ENCODE measurements around the gene MEGF6. TPM values are rescaled to one million over a fixed set of nuclear protein-coding genes. Genes with fewer than 3 reads are reported as not detected.

The MEGF6 gene
- polyA plus RNA-seq, 3 donors = 6.6 to 16.3 (median 11.7) TPM

DNA sequence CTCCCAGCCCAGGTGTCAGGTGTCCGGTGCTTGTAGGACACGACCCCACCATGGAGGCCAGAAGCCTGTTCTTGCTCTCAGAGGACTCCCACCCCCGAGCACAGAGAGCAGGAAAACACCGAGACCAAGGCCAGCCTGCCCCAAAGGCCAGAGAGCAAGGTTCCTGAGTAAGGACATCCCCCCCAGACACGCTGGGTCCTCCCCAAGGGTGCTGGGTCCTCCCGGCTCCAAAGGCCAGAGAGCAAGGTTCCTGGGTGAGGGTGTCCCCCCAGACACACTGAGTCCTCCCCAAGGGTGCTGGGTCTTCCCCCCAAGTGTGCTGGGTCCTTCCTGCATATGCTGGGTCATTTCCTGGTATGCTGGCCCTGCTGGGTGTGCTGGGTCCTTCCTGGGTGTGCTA is 40.0 kb downstream of the MEGF6 start:
- WGBS, 3 donors = 76 to 90% (median 82%) methylated on average over 6 of the region's 6 CpGs
- H3K27ac ChIP-seq (ENCODE audit: low read depth, low read length) = no peak overlapping the region

DNA sequence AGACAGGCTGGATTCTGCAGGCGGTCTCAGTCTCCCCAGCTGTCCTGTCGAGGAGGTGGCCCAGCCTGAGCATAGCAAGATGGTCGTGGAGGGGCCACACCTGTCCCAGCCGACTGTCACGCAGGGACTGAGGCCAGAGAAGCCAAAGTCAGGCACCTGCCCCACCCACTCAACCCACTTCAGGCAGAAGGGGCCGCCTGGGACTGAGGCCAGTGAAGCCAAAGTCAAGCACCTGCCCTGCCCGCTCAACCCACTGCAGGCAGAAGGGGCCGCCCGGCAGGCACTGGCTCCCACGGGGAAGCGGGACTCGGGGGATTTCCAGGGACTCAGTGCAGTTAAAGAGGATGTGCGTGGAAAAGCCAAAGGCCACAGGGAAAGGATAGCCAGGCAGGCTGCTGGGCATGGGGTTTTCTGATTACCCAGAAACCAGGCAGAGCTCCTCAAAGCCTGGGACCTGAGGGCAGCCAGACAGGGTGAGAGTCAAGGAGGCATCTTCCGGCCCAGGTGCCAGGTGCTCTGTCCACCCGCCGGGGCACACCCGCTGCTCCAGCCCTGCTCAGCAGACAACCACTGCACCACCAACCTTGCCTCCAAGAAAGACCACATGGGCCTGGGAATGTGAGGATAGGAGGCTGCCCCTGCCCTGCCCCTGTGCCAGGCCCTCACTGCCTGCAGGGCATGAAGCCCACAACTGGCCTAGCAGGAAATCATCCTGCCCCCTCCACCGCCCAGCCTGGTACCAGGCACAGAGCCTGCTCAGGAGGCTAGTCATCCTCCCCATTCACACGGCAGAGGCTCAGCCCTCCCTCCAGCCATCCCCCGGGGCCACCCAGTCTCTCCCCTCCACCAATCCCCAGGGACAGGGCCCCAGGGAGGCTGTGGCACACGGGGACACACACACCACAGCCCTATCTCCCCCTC is 41.0 kb downstream of the MEGF6 start:
- 73 to 82% (median 82%) methylated on average over 21 of the region's 21 CpGs for WGBS, 3 donors
- no peak overlapping the region for H3K27ac ChIP-seq (ENCODE audit: low read depth, low read length)

DNA sequence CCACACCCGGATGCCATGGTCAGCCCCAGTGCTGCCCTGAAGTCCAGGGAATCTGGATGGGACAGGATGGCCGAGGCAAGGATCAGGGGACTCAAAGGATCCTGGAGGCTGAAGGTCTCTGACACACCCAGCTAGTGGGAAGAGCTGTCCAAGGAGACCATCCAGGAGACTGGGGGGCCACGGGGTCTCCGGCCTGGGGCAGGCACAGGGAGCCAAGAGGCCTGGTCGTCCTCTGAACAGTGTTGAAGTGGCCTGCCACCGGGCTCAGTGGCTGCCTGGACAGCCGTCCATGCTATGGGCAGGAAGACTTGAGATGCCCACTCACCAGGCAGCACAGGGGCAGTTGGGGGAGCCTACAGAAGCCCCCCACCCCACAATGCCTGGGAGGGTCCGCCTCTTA is 41.9 kb downstream of the MEGF6 start:
- 91 to 94% (median 92%) methylated on average over 8 of the region's 8 CpGs for WGBS, 3 donors
- no peak overlapping the region for H3K27ac ChIP-seq (ENCODE audit: low read depth, low read length)

DNA sequence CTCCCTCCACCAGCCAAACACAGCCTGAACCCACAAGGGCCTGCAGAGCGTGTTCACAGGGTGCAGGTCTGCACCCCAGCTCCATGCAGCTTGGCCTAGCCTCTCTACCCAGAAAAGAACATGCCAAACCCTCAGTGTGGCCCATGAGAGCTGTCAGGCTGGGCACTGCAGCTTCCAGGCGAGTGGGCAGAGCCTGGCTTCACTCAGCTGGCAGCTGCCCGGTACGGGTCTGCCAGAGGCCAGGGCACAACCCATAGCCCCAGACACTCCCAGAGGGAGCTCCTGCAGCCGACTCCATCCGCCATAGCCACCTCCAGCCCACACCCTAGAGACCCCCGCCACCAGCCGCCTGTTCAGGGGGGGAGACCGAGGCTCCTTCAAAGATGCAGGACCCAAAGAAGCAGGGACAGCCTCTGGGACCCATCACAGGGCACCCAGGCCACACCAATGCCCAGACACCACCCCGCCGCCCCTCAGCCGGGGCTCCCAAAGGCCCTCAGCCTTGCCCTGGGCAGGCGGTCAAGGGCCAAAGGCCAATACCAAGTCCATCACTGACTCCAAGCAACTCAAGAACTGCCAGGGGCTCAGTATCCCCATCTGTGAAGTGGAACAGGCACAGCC is 42.4 kb downstream of the MEGF6 start:
- 84 to 88% (median 85%) methylated on average over 13 of the region's 13 CpGs for WGBS, 3 donors
- no peak overlapping the region for H3K27ac ChIP-seq (ENCODE audit: low read depth, low read length)

DNA sequence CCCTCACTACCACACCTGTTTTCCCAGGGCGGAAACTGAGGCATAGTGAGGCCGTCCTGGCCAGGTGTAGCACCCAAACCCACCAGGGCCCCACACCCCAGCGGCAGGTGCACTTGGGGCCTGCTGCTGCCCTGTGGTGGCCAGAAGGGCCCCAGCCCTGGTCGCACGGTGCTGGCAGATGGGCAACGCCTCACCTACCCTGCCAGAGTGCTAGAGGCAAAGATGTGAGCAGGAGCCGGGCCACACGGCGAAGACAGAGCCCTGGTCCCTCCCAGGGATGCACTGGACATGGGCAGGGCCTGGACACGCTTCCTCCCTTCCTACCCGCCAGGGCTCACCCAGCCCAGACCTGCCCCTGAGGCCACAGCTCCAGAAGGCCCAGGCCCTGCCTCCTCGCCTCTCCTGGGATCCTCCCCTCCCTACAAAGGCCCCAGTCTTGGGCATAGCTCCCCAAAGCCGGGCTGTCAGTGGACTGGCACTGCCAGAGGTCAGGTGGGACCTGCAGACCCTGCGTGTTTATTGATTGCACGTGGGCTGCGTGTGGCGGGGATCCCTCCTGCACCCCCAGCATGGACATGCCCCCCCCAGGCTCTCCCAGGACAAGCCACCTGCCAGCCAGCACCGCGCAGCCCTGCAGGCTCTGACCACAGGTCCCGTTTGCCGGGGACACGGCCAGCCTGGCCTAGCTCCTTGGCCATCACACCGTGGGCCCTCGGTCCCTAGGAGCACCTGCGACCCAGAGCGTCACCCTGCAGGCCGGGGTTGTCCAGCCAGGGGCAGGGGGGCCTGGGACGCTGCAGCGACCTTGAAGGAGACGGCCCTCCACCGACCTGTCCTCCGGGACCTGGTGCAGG is 44.1 kb downstream of the MEGF6 start:
- H3K27ac ChIP-seq (ENCODE audit: low read depth, low read length) = no peak overlapping the region

DNA sequence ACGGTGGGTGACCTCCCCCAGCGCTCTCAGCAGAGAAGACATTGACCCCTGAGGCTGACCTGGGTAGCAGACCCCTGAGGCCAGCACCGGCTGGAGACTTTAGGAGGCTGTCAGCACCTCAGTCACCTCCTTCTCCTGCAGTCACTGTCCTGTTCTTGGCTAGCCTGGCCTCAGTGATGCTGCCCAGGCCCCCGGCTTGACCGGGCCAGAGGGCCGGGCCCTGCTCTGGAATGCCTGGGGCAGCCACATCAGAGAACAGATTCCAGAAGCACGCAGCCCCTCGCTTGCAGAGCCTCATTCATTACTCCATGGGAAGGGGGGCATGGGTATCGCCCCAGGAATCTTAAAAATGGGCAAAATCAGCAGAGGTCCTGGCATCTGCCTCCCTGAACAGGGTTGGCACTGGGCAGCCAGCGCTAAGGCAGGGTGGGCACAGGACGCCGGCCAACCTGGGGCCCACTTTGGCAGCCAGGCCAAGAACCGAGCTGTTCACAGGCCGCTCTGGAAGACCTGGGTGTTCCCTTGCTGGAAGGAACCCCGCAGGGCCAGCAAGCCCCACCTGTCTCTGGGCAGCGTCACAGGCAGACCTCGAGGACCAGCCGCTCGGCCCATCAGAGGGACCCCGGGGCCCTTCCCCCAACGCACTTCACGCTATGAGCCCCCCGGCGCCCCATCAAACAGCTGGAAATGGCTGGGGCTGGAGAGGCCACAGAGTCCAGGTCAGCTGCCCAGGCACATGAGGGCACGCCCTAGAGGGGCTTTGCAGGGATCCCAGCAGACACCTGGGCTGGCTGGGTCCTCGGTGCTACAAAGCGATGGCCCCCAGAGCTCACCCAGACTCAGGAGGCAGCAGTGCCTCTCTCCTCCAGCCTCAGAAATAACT is 45.1 kb downstream of the MEGF6 start:
- 86 to 90% (median 87%) methylated on average over 27 of the region's 27 CpGs for WGBS, 3 donors

More for the DNA sequence above, 44.1 kb downstream of the MEGF6 start:
- 86 to 95% (median 93%) methylated on average over 29 to 32 of the region's 32 CpGs for WGBS, 3 donors

DNA sequence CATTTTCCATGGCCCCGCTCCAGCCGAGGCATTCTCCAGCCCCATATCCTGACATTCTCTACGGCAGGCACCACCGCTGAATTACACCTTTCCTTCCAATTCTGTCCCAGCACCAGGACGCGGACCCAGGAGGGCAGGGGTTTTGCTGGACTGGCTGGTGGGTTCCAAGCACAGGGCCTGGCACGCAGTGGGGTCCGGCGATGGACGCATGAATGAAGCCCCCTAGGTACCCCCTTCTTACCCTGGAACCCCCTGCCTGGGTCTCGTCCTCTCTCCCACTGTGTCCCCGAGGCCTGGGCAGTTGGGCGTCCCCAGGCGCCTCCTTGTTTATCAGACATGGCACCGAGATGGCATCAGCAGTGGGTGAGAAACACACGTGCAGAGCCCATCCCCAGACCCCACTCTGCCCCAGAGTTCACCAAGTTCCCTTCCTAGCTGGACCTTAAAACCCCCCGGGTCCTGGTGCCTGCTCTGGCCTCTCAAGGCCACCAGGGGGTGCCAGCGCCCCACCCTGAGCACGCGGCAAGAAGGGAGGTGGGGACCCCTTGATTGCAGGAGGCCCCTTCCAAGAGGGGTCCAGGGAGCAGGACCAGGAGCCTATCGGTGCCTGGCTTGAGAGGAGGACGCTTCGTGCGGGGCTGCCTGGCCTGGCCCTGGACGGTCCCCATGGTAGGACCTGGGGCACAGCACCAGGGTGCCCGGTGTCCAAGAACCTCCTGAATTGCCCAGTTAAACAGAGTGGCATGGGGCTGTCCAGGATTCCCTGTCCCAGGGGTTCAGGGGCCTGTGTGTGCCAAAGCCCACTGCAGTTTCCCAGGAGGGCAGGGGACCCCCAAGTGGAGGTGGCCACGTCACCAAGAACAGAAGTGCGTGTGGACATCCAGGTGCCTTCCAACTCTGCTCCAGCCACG is 46.1 kb downstream of the MEGF6 start:
- WGBS, 3 donors = 62 to 72% (median 68%) methylated on average over 26 to 29 of the region's 29 CpGs
- H3K27ac ChIP-seq (ENCODE audit: low read depth, low read length) = no peak overlapping the region

More for the DNA sequence above, 45.1 kb downstream of the MEGF6 start:
- H3K27ac ChIP-seq (ENCODE audit: low read depth, low read length) = no peak overlapping the region

DNA sequence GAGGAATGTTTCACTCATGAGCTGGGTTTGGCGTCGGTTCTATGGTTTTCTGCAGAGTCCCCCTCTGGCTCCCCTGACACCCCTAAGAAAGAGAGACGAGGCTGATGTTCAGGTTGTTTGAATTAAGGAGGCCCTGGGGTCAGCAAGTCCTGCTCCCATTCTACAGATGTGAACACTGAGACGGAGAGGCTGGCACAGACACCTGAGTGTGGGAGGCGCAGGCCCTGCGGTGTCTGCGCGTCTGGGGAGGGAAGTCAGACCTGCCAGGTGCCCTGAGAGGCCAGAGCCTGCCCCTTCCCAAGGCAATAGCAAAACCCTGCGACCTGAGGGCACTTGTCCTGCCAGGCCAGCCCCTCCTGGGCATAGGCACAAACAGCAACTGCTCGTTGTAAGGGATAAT is 47.7 kb downstream of the MEGF6 start:
- 85 to 91% (median 90%) methylated on average over 10 of the region's 10 CpGs for WGBS, 3 donors
- no peak overlapping the region for H3K27ac ChIP-seq (ENCODE audit: low read depth, low read length)

DNA sequence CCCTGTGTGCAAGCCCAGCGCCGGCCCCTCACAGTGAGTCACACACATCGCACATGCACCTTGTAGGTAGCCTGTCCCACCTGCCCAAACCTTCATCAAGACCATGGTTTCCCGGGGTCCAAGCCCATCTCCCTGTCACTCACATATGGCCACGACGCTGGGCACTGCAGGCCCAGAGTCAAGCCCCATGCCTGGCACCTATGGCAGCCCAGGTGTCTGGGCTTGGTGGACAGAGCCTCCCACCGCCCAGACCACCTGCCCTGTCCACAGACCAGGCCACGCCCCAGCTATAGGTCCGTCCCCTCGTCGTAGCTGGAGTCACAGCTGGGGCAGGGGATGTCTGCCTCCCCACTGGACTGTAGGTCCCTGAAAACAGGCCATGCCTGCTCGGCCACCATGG is 48.2 kb downstream of the MEGF6 start:
- WGBS, 3 donors = 89 to 98% (median 95%) methylated on average over 12 of the region's 12 CpGs
- H3K27ac ChIP-seq (ENCODE audit: low read depth, low read length) = no peak overlapping the region

DNA sequence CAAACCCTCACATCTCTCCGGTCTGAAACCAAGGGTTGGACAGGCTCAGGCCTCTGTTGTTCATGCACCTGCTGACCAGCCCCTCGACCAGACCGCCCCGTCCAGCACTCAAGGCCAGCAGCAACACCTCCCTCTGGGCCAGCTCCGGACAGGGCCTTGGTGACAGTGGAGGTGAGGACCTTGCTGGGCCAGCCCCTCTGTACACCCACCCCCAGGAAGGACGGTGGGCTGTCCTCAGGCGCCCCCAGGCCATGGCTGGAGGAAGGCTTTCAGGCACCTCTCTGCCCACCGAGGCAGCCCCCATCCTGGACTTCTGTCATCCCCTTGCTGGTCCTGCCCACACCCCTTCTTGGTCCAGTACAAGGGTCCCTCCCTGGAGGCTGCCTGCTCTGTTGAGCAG is 48.6 kb downstream of the MEGF6 start:
- no peak overlapping the region for H3K27ac ChIP-seq (ENCODE audit: low read depth, low read length)
- WGBS, 3 donors = 73 to 90% (median 85%) methylated on average over 8 of the region's 8 CpGs

DNA sequence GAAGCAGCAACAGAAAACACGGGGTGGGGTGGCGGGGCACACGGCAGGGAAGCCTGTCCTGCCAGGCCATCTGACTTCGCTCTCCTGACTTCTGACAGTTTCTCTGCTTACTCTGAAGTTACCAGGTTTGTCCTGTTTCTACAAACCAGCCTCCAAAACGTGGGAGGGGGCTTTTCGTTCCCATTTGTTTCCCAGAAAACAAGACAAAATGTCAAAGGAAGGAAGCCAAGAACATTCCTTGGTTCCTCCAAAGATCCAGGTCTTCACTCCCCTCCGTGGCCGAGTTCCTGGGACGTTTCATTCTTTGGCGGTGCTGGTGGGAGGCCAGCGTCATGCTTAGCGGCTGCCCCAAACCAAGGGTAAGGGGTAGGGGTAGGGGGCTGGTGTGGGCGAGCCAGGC is 49.6 kb downstream of the MEGF6 start:
- 57 to 72% (median 70%) methylated on average over 13 of the region's 13 CpGs for WGBS, 3 donors
- no peak overlapping the region for H3K27ac ChIP-seq (ENCODE audit: low read depth, low read length)

DNA sequence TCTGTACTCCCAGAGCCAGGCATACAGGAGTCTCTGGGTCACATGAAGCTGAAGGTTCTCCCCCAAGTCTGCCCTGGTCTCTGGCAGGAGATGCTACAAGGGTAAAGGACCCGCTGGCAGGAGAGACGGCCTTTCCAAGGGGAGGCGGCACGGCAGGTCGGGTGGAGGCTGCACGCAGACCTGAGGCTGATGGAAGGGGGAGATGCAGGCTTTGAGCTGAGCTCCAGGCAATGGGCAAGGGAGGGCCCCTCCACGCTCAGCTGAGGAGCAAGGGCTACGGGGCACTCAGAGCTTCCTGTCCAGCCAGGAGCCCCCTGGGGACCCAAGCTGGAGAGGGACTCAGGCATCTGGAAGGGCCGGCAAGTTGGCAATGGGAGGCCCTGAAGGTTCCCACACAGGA is 50.3 kb downstream of the MEGF6 start:
- H3K27ac ChIP-seq (ENCODE audit: low read depth, low read length) = no peak overlapping the region
- 80 to 86% (median 83%) methylated on average over 9 of the region's 9 CpGs for WGBS, 3 donors

DNA sequence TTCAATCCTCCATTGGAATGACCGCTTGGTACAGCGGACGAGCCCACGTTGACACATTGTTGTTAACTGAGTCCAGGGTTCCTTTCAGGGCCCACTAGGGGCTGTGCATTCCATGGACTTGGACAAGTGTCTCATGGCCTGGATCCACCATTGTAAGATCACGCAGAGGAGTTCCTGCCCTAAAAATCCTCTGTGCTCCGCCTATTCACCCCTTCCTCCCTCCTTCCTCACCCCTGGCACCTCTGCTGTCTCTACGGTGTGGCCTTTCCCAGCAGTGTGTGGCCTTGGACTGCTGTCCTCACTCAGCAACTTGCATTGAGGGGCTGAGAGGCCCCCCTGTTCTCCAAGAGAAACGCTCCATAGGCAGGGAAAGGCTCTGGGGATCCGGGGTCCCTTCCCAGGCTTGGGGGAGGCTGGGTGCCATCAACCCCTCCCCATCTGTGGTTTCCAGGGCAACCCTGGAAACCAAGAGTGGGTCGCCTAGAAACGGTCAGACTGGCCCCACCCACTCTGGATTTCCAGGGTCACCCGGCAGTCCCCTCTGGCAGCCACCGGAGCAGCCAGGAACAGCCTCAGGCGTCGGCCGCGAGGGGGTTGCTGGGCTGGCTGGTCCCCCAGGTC is 50.9 kb downstream of the MEGF6 start:
- WGBS, 3 donors = 50 to 71% (median 51%) methylated on average over 16 to 17 of the region's 17 CpGs
- no peak overlapping the region for H3K27ac ChIP-seq (ENCODE audit: low read depth, low read length)

DNA sequence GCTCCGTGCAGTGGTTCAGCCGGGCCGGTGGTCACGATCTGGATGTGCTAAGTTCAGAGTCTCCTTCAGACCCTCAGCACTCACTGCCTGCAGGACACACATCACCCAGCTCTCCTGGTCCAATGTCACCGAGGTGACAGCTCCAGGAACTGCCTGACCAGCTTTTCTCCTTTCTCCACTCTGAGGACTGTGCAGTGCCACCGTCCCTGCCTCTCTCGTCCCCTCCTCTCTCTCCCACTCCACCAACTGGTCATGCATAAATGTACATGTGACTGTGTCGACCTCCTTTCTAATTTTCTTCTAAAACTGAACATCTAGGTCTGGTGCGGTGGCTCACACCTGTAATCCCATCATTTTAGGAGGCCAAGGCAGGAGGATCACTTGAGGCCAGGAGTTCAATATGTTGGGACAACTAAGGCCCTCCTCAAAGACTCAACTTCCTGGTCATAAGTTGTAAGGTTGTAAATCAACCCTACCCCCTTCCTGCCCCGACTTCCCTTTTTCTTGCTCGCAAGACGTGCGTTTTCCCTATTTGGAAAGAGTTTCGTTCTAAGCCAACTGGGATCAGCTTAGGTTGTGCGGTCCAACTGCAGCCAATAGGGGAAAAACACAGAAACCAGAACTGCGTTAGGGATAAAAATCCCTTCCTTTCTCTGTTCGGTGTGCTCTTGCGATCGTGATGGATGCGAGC is 53.1 kb downstream of the MEGF6 start:
- WGBS, 3 donors = 80 to 87% (median 84%) methylated on average over 20 of the region's 20 CpGs
- H3K27ac ChIP-seq (ENCODE audit: low read depth, low read length) = no peak overlapping the region

DNA sequence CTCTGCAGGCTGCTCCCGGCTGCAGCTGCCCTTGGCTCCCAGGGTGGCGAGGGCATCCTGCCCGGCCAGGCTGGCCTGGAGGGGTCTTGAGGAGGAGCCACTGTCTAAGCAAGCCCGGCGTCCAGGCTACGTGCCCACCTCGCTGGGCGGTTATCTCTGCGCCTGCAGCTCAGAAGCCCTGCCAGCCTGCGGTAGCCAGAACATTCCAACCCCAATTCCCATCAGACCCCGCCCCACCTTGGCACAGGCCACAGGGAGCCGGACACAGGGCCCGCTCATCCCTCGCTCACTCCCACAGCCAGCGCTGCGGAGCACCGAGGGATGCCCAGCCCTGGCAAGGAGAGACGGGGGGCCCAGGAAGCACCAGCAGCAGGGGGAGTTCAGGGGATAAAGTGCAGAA is 53.9 kb downstream of the MEGF6 start:
- H3K27ac ChIP-seq (ENCODE audit: low read depth, low read length) = no peak overlapping the region
- whole genome bisulfite sequencing, 3 donors = 61 to 88% (median 80%) methylated on average over 18 of the region's 18 CpGs

DNA sequence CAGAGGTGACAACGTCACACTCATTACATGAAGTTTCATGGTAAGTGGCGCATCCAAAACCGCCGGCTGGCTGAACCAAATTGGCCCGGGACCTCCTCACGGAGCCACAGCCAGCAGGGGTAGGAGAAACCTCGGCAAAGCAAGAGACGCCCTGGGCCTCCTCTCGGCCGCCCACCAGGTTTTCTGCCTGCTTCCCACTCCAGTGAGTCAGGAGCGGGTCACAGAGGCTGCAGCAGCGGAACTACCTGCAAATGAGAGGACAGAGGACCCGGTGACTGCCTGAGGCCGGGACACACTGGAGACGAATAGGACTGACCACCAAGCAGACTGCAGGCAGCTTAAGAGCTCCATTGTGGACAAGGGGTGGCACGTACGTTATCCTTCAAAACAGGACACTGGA is 55.0 kb downstream of the MEGF6 start:
- WGBS, 3 donors = 79 to 91% (median 87%) methylated on average over 17 of the region's 17 CpGs
- H3K27ac ChIP-seq (ENCODE audit: low read depth, low read length) = no peak overlapping the region

Measured in adipose tissue (tissue), 3 donors.